Measurements from ENCODE around the gene SLC4A7.
A peak's percentile ranks its signal among the peaks of the same experiment; 100 is the strongest.
"Not testable (repeated sequence)": the region's sequence is repeated elsewhere in the genome, so short reads cannot be mapped to it uniquely, and the experiment has no call there.

The SLC4A7 gene

GRCh38 chr3:27426926-27427325, 57.3 kb downstream of the SLC4A7 start:
- no peak for DNase-seq

GRCh38 chr3:27425896-27426565, 58.2 kb downstream of the SLC4A7 start:
- DNase-seq, result no peak

- DNase-seq, result not testable (repeated sequence)
Measured at GRCh38 chr3:27424812-27425521, 59.2 kb downstream of the SLC4A7 start.

GRCh38 chr3:27423463-27423862, 60.7 kb downstream of the SLC4A7 start:
- DNase-seq, result no peak

GRCh38 chr3:27422617-27423016, 61.6 kb downstream of the SLC4A7 start:
- DNase-seq, result no peak

- DNase-seq, result no peak
Measured at GRCh38 chr3:27415202-27415601, 69.0 kb downstream of the SLC4A7 start.

- no peak for DNase-seq
Measured at GRCh38 chr3:27392950-27393679, 91.1 kb downstream of the SLC4A7 start.

- not testable (repeated sequence) for DNase-seq
Measured at GRCh38 chr3:27392414-27392813, 91.8 kb downstream of the SLC4A7 start.

GRCh38 chr3:27391796-27392195, 92.4 kb downstream of the SLC4A7 start:
- no peak for DNase-seq

GRCh38 chr3:27387625-27388024, 96.6 kb downstream of the SLC4A7 start:
- no peak for DNase-seq

GRCh38 chr3:27385504-27385903, 98.7 kb downstream of the SLC4A7 start:
- no peak for DNase-seq

- DNase-seq, result no peak
Measured at GRCh38 chr3:27384191-27384590, 100.0 kb downstream of the SLC4A7 start.

- DNase-seq, result no peak
Measured at GRCh38 chr3:27380433-27381357, 103.5 kb downstream of the SLC4A7 start.

GRCh38 chr3:27378331-27378730, 105.9 kb downstream of the SLC4A7 start:
- no peak for DNase-seq

GRCh38 chr3:27376109-27376772, 107.9 kb downstream of the SLC4A7 start:
- no peak for DNase-seq

GRCh38 chr3:27368831-27369607, 115.2 kb downstream of the SLC4A7 start, which contains the start of gene NEK10:
TSS of gene NEK10 (minus strand) at chr3:27369383. CDS start at chr3:27352882, 16,501 bp downstream.
- DNase-seq, result peak; percentile 94

- DNase-seq, result no peak
Measured at GRCh38 chr3:27366062-27366591, 118.1 kb downstream of the SLC4A7 start.

- DNase-seq, result no peak
Measured at GRCh38 chr3:27360113-27361078, 123.8 kb downstream of the SLC4A7 start.

GRCh38 chr3:27358372-27358771, 125.8 kb downstream of the SLC4A7 start:
- DNase-seq, result no peak

Data from activated T-cell treated with anti-CD3 and anti-CD28 coated beads, Interleukin-2, amount 50 U/mL, for 1 hour (primary cell).